IPS DF 4.7 (cell line): ENCODE results near the gene ULK3.

Experiments used
- DNase-seq: peaks from one replicate; pipeline ENCODE4 v3.0.0-alpha.2; 2013; ENCODE audit warnings: low spot score; ENCODE audit errors: extremely low read depth

Gene ULK3

GRCh38 chr15:74868059-74868458, 25.1 kb upstream of the ULK3 start:
- no peak for DNase-seq

- DNase-seq, result no peak
These were observed 24.6 kb upstream of the ULK3 start for GRCh38 chr15:74867466-74868038.

- DNase-seq, result no peak
These were observed 23.1 kb upstream of the ULK3 start for GRCh38 chr15:74866090-74866489.

GRCh38 chr15:74865316-74865715, 22.4 kb upstream of the ULK3 start:
- no peak for DNase-seq

- DNase-seq, result no peak
These were observed 21.3 kb upstream of the ULK3 start for GRCh38 chr15:74864296-74864695.

- no peak for DNase-seq
These were observed 20.5 kb upstream of the ULK3 start for GRCh38 chr15:74863239-74864056.

- no peak for DNase-seq
These were observed 15.4 kb upstream of the ULK3 start for GRCh38 chr15:74858369-74858740.

- no peak for DNase-seq
These were observed 14.9 kb upstream of the ULK3 start for GRCh38 chr15:74857671-74858368.

- no peak for DNase-seq
These were observed 14.2 kb upstream of the ULK3 start for GRCh38 chr15:74857082-74857655.

- DNase-seq, result no peak
These were observed 13.6 kb upstream of the ULK3 start for GRCh38 chr15:74856537-74856936.

GRCh38 chr15:74855857-74856256, 12.9 kb upstream of the ULK3 start:
- DNase-seq, result no peak

GRCh38 chr15:74854453-74855022, 11.6 kb upstream of the ULK3 start:
- no peak for DNase-seq

GRCh38 chr15:74851960-74852359, 9.0 kb upstream of the ULK3 start:
- no peak for DNase-seq

- no peak for DNase-seq
These were observed 7.4 kb upstream of the ULK3 start for GRCh38 chr15:74850393-74850792.

- DNase-seq, result no peak
These were observed 4.5 kb upstream of the ULK3 start for GRCh38 chr15:74847432-74847831.

- no peak for DNase-seq
These were observed 2.6 kb upstream of the ULK3 start for GRCh38 chr15:74845581-74845980.

GRCh38 chr15:74845208-74845568, 2.2 kb upstream of the ULK3 start:
- no peak for DNase-seq

- DNase-seq, result no peak
These were observed 1.6 kb upstream of the ULK3 start for GRCh38 chr15:74844319-74845207.

GRCh38 chr15:74843891-74844299, 939 bp upstream of the ULK3 start:
- DNase-seq, result no peak

GRCh38 chr15:74843445-74843828, 481 bp upstream of the ULK3 start:
- DNase-seq, result no peak

- no peak for DNase-seq
These were observed 1.0 kb downstream of the ULK3 start for GRCh38 chr15:74841891-74842373.
